B cell (primary cell): ENCODE data around the gene POC5.

ENCODE experiments used
- EZH2 ChIP-seq: IDR thresholded peaks from 2 replicates; pipeline ENCODE4 v1.6.1; 2012; ENCODE audit warnings: borderline replicate concordance, low read depth, mild to moderate bottlenecking, moderate library complexity, low read length; ENCODE audit not compliant: insufficient read depth, poor library complexity, severe bottlenecking
- TF ChIP-seq, protein P1 (sequence below): fragments of 200-600 bp; IDR thresholded peaks from one replicate; pipeline ENCODE4 v1.8.0; 2022; ENCODE audit warnings: antibody characterized with exemption, mild to moderate bottlenecking

DNA sequence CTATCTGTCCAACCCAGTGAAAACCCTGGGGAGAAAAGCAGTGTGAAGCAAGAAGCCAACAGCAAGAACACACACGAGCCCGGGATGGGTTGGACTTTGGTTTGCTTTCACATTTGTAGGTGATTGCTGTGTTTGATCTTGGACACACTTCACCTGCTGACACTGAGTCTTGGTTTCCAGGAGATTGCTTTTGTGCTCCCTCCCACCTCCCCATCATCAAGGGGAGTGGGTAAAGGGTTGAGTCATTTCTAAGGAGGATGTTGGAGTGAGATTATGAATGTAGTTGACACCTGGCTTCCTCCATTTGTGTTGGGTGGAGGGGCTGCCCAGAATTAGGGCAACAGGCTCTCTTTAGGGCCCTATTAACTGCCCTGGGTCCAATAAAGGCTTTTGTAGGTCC, 68.5 kb downstream of the POC5 start:
- TF ChIP-seq, protein P1, sequence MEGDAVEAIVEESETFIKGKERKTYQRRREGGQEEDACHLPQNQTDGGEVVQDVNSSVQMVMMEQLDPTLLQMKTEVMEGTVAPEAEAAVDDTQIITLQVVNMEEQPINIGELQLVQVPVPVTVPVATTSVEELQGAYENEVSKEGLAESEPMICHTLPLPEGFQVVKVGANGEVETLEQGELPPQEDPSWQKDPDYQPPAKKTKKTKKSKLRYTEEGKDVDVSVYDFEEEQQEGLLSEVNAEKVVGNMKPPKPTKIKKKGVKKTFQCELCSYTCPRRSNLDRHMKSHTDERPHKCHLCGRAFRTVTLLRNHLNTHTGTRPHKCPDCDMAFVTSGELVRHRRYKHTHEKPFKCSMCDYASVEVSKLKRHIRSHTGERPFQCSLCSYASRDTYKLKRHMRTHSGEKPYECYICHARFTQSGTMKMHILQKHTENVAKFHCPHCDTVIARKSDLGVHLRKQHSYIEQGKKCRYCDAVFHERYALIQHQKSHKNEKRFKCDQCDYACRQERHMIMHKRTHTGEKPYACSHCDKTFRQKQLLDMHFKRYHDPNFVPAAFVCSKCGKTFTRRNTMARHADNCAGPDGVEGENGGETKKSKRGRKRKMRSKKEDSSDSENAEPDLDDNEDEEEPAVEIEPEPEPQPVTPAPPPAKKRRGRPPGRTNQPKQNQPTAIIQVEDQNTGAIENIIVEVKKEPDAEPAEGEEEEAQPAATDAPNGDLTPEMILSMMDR, result no peak
- no peak for TF ChIP-seq EZH2
